Tibial nerve (tissue), 4 donors: ENCODE measurements around the gene CAMTA1. TPM values are rescaled to one million over a fixed set of nuclear protein-coding genes. Genes with fewer than 3 reads are reported as not detected.

Experiments
- DNase-seq, 2 donors: peaks; one replicate each; pipeline ENCODE4 v3.0.0-alpha.2; 2019; ENCODE audit warnings: low spot score in 2 of 2
- H3K27ac ChIP-seq, 4 donors: fragments of 200-600 bp; sonication (generic) in 3 of 4; one replicate each; pipeline ENCODE4 v1.5.1; 2017 to 2019; ENCODE audit warnings: mild to moderate bottlenecking in 1 of 4
- H3K27me3 ChIP-seq, 2 donors: fragments of 200-600 bp; sonication (generic) in 1 of 2; one replicate each; pipeline versions ENCODE4 v1.5.1 to v1.6.0; 2017 to 2019
- H3K36me3 ChIP-seq, 3 donors: fragments of 200-600 bp; sonication (generic); one replicate each; pipeline ENCODE4 v1.5.1; 2018 to 2019
- H3K4me1 ChIP-seq, 4 donors: fragments of 200-600 bp; sonication (generic) in 3 of 4; one replicate each; pipeline ENCODE4 v1.5.1; 2017 to 2019
- H3K4me3 ChIP-seq, 4 donors: fragments of 200-600 bp; sonication (generic) in 3 of 4; one replicate each; pipeline ENCODE4 v1.5.1; 2017 to 2019; ENCODE audit warnings: mild to moderate bottlenecking in 1 of 4, moderate library complexity in 1 of 4
- H3K9me3 ChIP-seq, 4 donors: fragments of 200-600 bp; sonication (generic) in 3 of 4; one replicate each; pipeline ENCODE4 v1.5.1; 2017 to 2019
- EP300 ChIP-seq, 2 donors: sonication (generic); formaldehyde crosslinking; IDR thresholded peaks; one replicate each; pipeline ENCODE4 v1.6.1; 2017; ENCODE audit warnings: antibody characterized with exemption in 2 of 2, mild to moderate bottlenecking in 1 of 2
- POLR2A ChIP-seq, 2 donors: fragments of 450-650 bp; IDR thresholded peaks; one replicate each; pipeline ENCODE4 v1.6.1; 2017; ENCODE audit warnings: antibody characterized with exemption in 2 of 2, mild to moderate bottlenecking in 2 of 2, moderate library complexity in 2 of 2
- WGBS, 2 donors: methylation state at CpG; one replicate each; pipeline ENCODE4 v1.1.5; 2018; 5-methylcytosine and 5-hydroxymethylcytosine counted together
- total RNA-seq, 4 donors: library from RNA; depleted of rRNA; stranded (reverse); fragments of >200 nt; gene quantifications; one replicate each; pipeline ENCODE4 v1.1.0, GENCODE V29; 2016
- TF ChIP-seq, protein P1 (sequence below), 5 experiments: fragments of 200-600 bp in 3 of 5; fragments of 450-650 bp in 2 of 5; sonication (generic) in 3 of 5; IDR thresholded peaks; one replicate each; pipeline ENCODE4 v1.5.1; 2016 to 2019; ENCODE audit warnings: antibody characterized with exemption in 5 of 5, mild to moderate bottlenecking in 3 of 5, moderate library complexity in 2 of 5

The CAMTA1 gene
- total RNA-seq, 4 donors from 2014 or later = 41.8 to 104 (median 87.2) TPM

DNA sequence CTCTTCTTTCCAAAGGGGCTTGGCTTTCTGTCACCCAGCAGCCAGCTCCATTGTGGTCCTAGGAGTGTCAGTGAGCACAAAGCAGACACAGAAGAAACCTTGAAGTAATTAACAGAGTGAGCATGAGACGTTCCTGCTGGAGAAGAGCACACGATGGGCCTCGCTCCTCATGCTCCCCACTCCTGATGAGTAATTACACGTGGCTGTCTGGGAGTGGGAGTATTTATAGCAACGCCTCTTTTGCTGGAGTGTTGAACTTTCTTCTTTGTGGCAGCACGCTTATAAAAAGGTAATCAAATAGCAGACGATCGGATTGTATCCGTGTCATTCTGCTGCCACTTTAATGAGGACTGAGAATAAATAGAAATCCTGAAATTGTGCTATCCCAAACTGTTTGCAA lies 185.8 kb downstream of the CAMTA1 start:
- 45 to 55% methylated on average over 9 of the region's 9 CpGs for WGBS, 2 donors
- no peak overlapping the region for H3K27ac ChIP-seq
- H3K36me3 ChIP-seq = no peaks in the 10 kb centered on the region
- TF ChIP-seq POLR2A (IDR thresholded peaks at IDR 0.05) (no peak), EP300 (IDR thresholded peaks at IDR 0.05) (no peak)
- TF ChIP-seq, protein P1, sequence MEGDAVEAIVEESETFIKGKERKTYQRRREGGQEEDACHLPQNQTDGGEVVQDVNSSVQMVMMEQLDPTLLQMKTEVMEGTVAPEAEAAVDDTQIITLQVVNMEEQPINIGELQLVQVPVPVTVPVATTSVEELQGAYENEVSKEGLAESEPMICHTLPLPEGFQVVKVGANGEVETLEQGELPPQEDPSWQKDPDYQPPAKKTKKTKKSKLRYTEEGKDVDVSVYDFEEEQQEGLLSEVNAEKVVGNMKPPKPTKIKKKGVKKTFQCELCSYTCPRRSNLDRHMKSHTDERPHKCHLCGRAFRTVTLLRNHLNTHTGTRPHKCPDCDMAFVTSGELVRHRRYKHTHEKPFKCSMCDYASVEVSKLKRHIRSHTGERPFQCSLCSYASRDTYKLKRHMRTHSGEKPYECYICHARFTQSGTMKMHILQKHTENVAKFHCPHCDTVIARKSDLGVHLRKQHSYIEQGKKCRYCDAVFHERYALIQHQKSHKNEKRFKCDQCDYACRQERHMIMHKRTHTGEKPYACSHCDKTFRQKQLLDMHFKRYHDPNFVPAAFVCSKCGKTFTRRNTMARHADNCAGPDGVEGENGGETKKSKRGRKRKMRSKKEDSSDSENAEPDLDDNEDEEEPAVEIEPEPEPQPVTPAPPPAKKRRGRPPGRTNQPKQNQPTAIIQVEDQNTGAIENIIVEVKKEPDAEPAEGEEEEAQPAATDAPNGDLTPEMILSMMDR (IDR thresholded peaks at IDR 0.05) = no peak
- no peak for DNase-seq
- no peak overlapping the region for H3K4me3 ChIP-seq
- H3K4me1 ChIP-seq = no peaks in the 10 kb centered on the region
- H3K9me3 ChIP-seq = no peaks in the 10 kb centered on the region
- peaks cover 0 to 21% of the 10 kb centered on the region in 2 donors for H3K27me3 ChIP-seq

DNA sequence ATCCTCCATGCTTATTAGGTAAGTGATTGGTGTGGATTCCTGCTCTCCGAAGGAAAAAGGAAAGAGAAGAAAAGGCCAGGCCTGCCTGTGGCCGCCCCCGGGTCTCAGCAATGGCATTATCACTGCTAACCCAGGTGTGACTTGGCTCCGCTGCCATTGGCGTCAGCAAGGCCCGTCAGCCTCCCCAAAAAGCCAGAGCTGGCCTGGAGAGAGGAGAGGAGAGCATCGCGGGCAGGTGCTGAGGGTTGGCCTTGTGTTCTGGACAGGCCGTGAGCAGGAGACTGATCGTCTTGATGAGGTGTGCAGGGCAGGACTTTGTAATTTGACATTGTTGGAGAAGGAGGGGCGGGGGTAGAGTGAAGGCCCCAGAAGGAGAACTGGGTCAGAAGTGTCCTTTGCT lies 186.4 kb downstream of the CAMTA1 start:
- 78 to 79% methylated on average over 11 of the region's 11 CpGs for WGBS, 2 donors

DNA sequence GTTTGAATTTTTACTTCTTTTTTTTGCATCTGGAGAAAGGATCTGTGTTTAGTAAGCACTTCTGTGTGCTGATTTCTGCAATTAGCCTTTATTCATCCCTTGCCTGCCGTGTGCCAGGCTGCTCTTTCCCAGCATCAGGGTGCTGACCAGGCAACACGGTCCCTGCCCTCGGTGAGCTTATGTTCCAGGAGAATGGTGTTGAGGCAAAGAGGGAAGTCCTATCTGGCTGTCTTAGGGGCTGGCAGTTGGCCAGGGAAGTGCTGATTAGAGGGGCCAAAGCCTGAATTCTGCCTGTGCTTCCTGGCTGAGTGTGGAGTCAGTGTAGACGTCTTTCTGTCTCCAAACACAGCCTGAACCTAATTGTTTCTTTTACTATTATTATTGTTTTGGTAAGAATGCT lies 187.1 kb downstream of the CAMTA1 start:
- TF ChIP-seq, protein P1 (IDR thresholded peaks at IDR 0.05) = no peak
- TF ChIP-seq EP300 (IDR thresholded peaks at IDR 0.05) = no peak
- no peak for TF ChIP-seq POLR2A (IDR thresholded peaks at IDR 0.05)
- Histone ChIP-seq H3K4me3 (no peak overlapping the region), H3K9me3 (no peaks in the 10 kb centered on the region), H3K27me3 (peaks cover 0 to 8% of the 10 kb centered on the region in 2 donors), H3K27ac (no peak overlapping the region), H3K4me1 (no peaks in the 10 kb centered on the region), H3K36me3 (no peaks in the 10 kb centered on the region)
- 61 to 81% methylated on average over 4 of the region's 4 CpGs for WGBS, 2 donors
- no peak for DNase-seq

More for the DNA sequence above, 186.4 kb downstream of the CAMTA1 start:
- Histone ChIP-seq H3K4me3 (no peak overlapping the region), H3K36me3 (no peaks in the 10 kb centered on the region), H3K27me3 (peaks cover 0 to 15% of the 10 kb centered on the region in 2 donors), H3K27ac (no peak overlapping the region), H3K4me1 (no peaks in the 10 kb centered on the region), H3K9me3 (no peaks in the 10 kb centered on the region)
- no peak for TF ChIP-seq POLR2A (IDR thresholded peaks at IDR 0.05)
- TF ChIP-seq, protein P1 (IDR thresholded peaks at IDR 0.05) = no peak
- TF ChIP-seq EP300 (IDR thresholded peaks at IDR 0.05) = no peak
- no peak for DNase-seq

- no peak overlapping the region for H3K27ac ChIP-seq
- no peak overlapping the region for H3K4me3 ChIP-seq
- H3K4me1 ChIP-seq = no peaks in the 10 kb centered on the region
- DNase-seq = no peak
- no peaks in the 10 kb centered on the region for H3K27me3 ChIP-seq
- TF ChIP-seq EP300 (IDR thresholded peaks at IDR 0.05) (no peak), POLR2A (IDR thresholded peaks at IDR 0.05) (no peak)
- TF ChIP-seq, protein P1 (IDR thresholded peaks at IDR 0.05) = no peak
- no peaks in the 10 kb centered on the region for H3K36me3 ChIP-seq
- H3K9me3 ChIP-seq = no peaks in the 10 kb centered on the region
- WGBS, 2 donors = 65 to 66% methylated on average over 16 of the region's 16 CpGs
Measured at GRCh38 chr1:6975331-6976043, 190.2 kb downstream of the CAMTA1 start.

DNA sequence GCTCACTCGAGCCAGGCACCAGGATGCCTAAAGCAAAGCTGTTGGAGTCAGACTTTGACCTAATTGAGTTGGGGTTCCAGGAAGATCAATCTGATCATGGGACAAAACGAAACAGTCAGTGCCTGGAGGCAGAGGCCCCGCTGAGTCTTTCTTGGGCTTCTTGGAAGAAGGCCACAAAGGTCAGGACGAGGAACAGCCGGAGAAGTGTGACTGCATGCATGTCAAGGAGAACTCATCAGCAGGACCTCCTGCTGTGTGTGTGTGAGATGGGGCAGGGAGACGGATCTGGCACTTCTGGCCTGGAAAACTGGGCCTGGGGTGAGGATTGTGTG lies 190.8 kb downstream of the CAMTA1 start:
- no peak for DNase-seq
- no peaks in the 10 kb centered on the region for H3K27me3 ChIP-seq
- 35 to 57% methylated on average over 6 of the region's 6 CpGs for WGBS, 2 donors
- H3K36me3 ChIP-seq = no peaks in the 10 kb centered on the region
- TF ChIP-seq, protein P1 (IDR thresholded peaks at IDR 0.05) = no peak
- no peak overlapping the region for H3K4me3 ChIP-seq
- no peaks in the 10 kb centered on the region for H3K4me1 ChIP-seq
- no peaks in the 10 kb centered on the region for H3K9me3 ChIP-seq
- no peak overlapping the region for H3K27ac ChIP-seq
